AG04449 (cell line): ENCODE data around the gene TMEM214.

Source experiments
- CTCF ChIA-PET: fragments of 350-600 bp; formaldehyde crosslinking; extraction: SDS; loops from one replicate; lab custom pipeline; 2021; ENCODE audit warnings: antibody characterized with exemption; lab: Yijun Ruan, JAX
- POLR2A ChIA-PET: fragments of 400-600, 350-600 bp; formaldehyde crosslinking; extraction: SDS; loops from one replicate; lab custom pipeline; 2020; ENCODE audit warnings: antibody characterized with exemption, inconsistent platforms; lab: Yijun Ruan, JAX
- DNase-seq: peaks from one replicate; pipeline ENCODE4 v3.0.0-alpha.2; 2010; ENCODE audit warnings: low read depth, low spot score
- H3K4me3 ChIP-seq: 2 replicates; pipeline ENCODE4 v1.5.1; 2011; ENCODE audit warnings: low read depth, mild to moderate bottlenecking, control low read depth, low read length
- TF ChIP-seq, protein P1 (sequence below): IDR thresholded peaks from one replicate; pipeline ENCODE4 v1.5.1; 2011; ENCODE audit warnings: mild to moderate bottlenecking, moderate library complexity, low read length, control low read depth, inconsistent platforms; ENCODE audit not compliant: insufficient read depth; ENCODE audit errors: missing control alignments

The TMEM214 gene

DNA sequence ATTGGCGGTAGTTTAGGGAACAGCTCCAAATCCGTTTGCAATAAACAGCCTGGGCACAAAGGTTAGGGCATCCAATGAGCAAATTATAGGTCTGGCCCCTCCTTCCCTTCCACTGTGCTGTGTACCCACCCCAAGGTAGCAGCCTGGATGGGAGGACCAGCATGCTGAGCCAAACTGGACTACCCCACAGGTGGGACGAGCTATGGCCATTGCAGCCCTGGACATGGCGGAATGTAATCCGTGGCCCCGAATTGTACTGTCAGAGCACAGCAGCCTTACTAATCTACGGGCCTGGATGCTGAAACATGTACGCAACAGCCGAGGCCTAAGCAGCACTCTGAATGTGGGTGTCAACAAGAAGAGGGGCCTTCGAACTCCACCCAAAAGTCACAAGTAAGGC is 25.4 kb downstream of the TMEM214 start:
- CTCF ChIA-PET = interaction anchor here (1.3 kb wide), 1 partner anchor 10 kb away, joined by 7 read pairs; no protein-coding TSS in a partner anchor
- POLR2A ChIA-PET = interaction anchor here (0.5 to 2.4 kb wide), 4 partner anchors 7 to 126 kb away, joined by 3 to 14 read pairs (median 8); partner anchors contain the start of gene OST4
- DNase-seq = no peak
- no peak overlapping the region for H3K4me3 ChIP-seq
- TF ChIP-seq, protein P1, sequence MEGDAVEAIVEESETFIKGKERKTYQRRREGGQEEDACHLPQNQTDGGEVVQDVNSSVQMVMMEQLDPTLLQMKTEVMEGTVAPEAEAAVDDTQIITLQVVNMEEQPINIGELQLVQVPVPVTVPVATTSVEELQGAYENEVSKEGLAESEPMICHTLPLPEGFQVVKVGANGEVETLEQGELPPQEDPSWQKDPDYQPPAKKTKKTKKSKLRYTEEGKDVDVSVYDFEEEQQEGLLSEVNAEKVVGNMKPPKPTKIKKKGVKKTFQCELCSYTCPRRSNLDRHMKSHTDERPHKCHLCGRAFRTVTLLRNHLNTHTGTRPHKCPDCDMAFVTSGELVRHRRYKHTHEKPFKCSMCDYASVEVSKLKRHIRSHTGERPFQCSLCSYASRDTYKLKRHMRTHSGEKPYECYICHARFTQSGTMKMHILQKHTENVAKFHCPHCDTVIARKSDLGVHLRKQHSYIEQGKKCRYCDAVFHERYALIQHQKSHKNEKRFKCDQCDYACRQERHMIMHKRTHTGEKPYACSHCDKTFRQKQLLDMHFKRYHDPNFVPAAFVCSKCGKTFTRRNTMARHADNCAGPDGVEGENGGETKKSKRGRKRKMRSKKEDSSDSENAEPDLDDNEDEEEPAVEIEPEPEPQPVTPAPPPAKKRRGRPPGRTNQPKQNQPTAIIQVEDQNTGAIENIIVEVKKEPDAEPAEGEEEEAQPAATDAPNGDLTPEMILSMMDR = no peak

DNA sequence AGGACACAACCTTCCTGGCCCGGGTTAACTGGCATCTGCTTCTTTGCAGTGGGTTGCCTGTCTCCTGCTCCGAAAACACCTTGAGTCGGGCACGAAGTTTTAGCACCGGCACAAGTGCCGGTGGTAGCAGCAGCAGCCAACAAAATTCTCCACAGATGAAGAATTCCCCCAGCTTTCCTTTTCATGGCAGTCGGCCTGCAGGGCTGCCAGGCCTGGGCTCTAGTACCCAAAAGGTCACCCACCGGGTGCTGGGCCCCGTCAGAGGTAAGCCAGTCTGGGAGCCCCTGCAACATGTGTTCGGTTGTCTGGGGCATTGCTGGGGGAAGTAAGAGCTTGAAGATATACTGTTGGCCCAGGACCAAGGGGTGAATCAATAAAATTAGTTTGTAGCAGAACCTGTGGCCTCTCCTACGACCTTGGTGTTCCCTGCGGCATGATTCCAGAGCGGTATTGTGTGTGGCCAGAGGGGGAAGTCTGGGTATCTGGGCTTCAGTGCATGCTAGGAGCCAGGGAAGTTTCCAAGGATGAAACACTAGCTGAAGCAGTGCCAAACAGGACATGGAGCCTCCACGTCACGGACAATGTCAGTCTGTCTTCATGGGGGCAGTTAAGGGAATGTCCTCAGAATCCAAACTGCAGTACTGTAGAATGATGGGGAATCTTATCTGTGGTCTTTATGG is 26.5 kb downstream of the TMEM214 start:
- CTCF ChIA-PET = interaction anchor here (1.2 to 1.3 kb wide), 2 partner anchors 9 to 19 kb away, joined by 3 to 7 read pairs; partner anchors contain the start of gene EMILIN1
- TF ChIP-seq, protein P1 = no peak
- H3K4me3 ChIP-seq = no peak overlapping the region
- DNase-seq = no peak
- POLR2A ChIA-PET = interaction anchor here (0.6 to 2.4 kb wide), 4 partner anchors 9 to 104 kb away, joined by 3 to 14 read pairs (median 4); partner anchors contain the start of gene OST4

DNA sequence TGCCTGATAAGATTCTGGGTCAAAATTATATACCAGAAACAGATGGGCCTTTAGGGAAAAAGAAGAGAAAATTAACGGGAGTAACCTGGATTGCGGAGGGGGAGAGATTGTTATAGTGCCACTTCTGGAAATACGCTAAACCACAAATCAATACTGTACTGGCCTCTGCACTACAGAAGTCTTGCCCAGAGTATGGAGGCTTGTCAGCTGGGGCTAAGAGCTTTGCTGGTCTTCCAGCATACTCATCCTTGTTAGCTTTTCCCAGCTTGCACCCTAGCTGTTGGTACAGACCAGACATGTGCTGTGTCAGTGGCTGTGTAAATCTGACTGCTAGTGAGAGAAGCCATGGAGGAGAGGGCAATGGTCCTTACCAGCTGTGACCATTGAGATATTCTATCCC is 27.6 kb downstream of the TMEM214 start:
- ChIA-PET CTCF (no interaction called here), POLR2A (interaction anchor here (0.5 to 2.7 kb wide), 4 partner anchors 10 to 105 kb away, joined by 4 to 13 read pairs (median 4); partner anchors contain the start of genes AGBL5 and OST4)
- H3K4me3 ChIP-seq = no peak overlapping the region
- TF ChIP-seq, protein P1 = no peak
- DNase-seq = no peak

DNA sequence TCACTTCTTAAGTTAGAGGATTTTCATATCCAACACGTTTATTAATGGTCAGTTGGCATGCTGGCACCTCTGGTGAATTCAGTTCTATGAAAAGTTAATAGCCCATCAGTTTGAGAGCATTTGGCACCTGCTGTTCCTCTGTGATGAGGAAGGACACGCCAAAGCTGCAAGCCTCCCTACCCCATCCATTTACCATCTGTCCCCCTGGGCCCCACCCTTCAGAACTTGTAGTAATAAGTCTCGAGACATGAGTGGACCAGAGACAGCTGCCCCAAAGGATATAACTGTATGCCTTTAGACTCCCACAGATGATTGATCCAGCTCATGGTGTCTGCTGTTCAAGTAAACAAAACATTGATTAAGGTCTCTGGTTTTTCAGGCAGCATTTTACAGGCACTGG is 32.4 kb downstream of the TMEM214 start:
- no peak overlapping the region for H3K4me3 ChIP-seq
- DNase-seq = no peak
- ChIA-PET POLR2A (interaction anchor here (0.6 to 1.6 kb wide), 4 partner anchors 8 to 262 kb away, joined by 3 to 8 read pairs (median 6); no protein-coding TSS in a partner anchor), CTCF (interaction anchor here (0.7 to 1.3 kb wide), 4 partner anchors 9 to 15 kb away, joined by 3 to 4 read pairs (median 3); partner anchors contain the start of gene EMILIN1)
- TF ChIP-seq, protein P1 = no peak

DNA sequence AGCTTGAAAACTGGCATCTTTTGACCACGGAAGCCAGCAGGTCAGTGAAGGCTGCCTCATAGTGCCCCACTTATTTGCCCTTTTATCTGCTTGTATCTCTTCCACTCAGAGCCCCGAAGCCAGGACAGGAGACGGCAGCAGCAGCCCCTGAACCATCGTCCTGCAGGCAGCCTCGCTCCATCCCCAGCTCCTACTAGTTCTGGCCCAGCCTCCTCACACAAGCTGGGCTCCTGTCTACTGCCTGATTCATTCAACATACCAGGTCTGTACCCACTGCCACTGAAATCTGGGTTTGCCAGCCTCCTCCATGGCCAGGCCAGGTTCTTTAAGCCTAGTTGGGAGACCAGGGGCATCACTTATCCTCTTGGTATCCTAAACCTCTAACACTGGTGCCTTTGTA is 34.6 kb downstream of the TMEM214 start:
- ChIA-PET POLR2A (interaction anchor here (1.0 to 2.6 kb wide), 5 partner anchors 9 to 17 kb away, joined by 3 to 14 read pairs (median 4); partner anchors contain the start of genes AGBL5 and EMILIN1), CTCF (interaction anchor here (0.8 to 3.5 kb wide), 5 partner anchors 11 to 106 kb away, joined by 3 to 13 read pairs (median 4); partner anchors contain the start of genes AGBL5 and EMILIN1)
- H3K4me3 ChIP-seq = no peak overlapping the region
- TF ChIP-seq, protein P1 = no peak
- no peak for DNase-seq

- H3K4me3 ChIP-seq = peak overlapping the region; percentile 91
- ChIA-PET POLR2A (interaction anchor here (2.6 kb wide), 1 partner anchor 11 kb away, joined by 14 read pairs; no protein-coding TSS in a partner anchor), CTCF (interaction anchor here (0.8 to 3.5 kb wide), 4 partner anchors 9 to 129 kb away, joined by 3 to 13 read pairs (median 10); partner anchors contain the start of gene EMILIN1)
- DNase-seq = no peak
- TF ChIP-seq, protein P1 = no peak
Observed at GRCh38 chr2:27069436-27069835, 36.7 kb downstream of the TMEM214 start.
